Stimulated activated CD8-positive, alpha-beta memory T cell treated with anti-CD3 and anti-CD28 coated beads, Interleukin-7, amount 100 ng/mL, for 1 hour (primary cell): Measurements from ENCODE around the gene NCKAP5.
"Not testable (repeated sequence)": the region's sequence is repeated elsewhere in the genome, so short reads cannot be mapped to it uniquely, and the experiment has no call there.

Source experiments
- DNase-seq, 2 donors: peaks; one replicate each; pipeline ENCODE4 v3.0.0-alpha.2; 2020; ENCODE audit warnings: low read depth in 2 of 2

NCKAP5 gene

DNA sequence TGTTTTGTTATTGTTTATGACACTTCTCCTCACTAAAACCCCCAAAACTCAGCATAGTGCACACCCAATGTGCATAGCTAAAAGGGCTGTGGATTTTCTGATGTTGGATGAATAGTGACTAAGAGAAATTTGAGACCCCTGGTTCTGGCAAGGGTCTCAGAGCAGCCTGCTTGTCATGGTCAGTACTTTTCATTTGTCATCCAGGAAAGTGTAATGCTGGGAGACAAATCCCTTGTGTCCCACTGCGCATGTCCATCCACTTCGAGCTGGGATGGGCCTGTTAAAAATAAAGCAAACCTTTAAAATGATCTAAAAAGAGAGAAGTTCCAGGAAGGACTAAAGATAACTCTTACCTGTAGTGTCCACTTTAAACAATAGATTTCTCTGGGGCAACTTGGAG is 851.3 kb downstream of the NCKAP5 start:
- no peak for DNase-seq

DNA sequence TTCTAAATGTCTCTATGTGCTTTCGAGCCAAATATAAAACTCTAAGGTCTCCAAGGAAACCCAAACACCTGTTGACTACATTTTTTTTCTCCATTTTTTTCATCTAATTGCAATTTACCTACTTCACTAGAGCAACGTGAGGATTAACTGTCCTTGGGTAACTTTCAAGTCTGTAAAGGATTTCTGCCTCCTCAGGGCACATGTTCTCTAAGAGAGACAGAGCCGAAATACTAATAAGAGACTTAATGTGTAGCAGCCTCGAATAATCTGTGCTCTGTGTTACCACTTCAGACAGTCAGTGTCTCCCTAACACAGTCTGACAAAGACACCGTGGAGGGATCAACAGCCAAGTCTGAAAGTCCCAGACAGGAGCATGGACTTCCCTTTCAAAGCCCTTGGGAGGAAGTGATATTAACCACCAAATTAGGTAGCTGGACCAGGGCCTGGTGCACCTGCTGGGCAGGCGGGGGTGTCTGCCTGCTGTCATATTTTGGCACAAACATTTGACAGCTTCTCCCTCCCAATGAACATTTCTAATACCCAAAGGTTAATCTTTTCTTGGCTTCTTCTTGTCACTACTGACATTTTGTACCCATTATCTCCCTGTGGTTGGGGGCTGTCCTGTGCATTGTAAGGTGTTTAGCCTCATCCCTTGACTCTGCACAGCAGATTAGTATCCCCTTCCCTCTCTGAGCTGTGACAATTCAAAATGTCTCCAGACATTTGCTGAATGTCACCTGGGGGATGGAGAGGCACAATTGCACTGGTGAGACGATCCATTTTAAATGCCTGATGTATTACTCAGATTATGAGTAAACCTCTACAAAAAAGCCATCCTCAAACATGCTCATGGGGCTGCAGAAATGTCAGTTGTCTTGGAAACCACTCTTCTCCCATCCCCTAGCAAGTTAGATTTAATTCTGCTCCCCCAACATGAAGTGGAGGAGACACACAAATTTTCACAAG is 852.6 kb downstream of the NCKAP5 start:
- no peak for DNase-seq

DNA sequence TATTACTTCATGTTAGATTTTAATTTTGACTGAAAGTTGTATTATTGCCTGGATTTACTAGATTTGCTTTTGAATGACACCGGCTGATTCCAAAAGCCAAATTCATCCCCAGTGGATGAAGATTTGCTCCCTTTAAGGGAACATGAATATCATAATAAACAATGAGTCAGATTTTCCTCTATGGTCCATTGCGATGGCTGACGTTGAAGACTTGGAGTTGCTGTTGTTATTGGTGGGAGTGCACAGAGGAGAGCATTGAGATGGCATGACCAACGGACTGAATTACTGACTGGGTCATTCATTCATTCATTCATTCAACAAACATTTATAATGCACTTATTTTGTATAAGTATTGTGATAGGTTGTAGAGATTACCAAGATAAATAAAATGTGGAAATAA is 864.9 kb downstream of the NCKAP5 start:
- no peak for DNase-seq

DNA sequence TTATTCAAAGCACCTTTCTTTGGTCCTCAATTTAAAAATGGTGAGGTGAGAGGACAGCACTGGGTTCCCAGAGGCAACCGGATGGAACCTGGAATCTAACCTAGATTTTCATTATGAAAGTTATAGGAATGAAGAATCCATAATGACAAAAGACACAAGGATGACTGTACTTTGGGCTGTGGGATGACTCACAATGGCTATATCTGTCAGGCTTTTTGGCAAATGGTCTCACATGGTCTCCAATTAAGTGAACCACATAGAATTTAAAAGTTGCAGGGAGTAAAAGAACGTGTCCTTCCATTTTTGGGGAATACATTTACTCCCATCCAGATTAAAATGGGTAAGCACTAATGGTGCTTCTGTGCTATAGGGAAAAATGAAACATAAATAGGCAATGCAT is 866.5 kb downstream of the NCKAP5 start:
- no peak for DNase-seq

- DNase-seq, result not testable (repeated sequence)
Measured at GRCh38 chr2:132699802-132700201, 868.5 kb downstream of the NCKAP5 start.

DNA sequence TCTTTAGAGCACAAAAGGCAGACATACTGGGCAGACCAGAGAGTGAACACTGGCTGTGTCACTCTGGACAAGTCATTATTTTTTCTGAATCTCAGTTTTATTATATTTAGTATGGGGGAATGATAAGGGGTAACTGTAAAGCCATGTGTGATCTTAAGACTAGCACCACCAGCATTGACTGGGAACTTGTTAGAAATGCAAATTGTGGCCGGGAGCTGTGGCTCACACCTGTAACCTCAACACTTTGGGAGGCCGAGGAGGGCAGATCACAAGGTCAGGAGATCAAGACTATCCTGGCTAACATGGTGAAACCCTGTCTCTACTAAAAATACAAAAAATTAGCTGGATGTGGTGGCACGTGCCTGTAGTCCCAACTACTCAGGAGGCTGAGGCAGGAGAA is 869.9 kb downstream of the NCKAP5 start:
- DNase-seq, result not testable (repeated sequence)

DNA sequence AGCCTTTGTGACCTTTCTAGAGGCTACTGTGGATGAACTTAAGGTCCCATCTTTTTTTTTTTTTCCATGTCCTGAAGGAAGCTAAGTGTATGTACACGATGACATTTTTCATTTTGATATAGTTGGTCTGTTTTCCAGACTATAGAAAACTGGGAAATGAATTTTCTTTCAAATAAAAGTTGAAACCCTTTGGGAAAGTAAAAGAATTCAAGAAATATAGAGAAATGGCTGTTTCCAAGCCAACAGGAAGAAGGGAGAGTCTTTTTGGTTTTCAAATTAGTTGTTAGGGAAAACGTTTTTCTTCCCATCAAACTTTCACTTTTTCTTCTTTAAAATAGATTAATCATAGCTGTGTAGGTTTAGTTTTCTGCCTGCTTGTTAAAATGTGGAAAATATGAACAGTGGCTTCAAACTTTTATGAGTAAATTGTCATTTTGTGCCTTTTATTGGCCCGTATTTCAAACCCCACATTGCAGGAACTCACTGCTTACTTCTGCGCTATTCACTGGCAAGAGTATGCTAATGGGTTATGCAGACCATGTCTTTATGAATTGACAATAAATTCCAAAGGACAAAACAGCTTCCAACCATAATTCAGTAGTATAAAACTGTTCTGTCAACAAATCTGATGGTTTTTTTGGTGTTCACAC is 870.6 kb downstream of the NCKAP5 start:
- DNase-seq, result no peak

DNA sequence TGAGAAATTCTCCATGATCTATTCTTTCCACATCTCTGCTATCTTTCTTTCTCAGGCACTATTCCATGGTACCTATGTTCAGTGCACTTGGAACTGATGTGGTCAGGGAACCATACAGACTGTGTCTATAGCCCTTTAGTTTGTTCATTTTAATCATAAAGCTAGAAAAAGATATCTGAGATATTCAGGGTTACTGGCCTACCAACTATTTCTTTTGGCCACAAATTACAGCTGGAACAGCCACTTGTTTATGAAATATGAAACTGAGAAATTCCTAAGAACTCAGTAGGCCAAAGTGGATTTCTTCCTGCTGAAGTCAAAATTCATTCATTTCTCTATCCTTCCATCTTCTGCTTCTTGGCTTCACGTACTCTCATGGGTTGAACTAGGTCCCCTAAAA is 875.4 kb downstream of the NCKAP5 start:
- DNase-seq, result no peak

DNA sequence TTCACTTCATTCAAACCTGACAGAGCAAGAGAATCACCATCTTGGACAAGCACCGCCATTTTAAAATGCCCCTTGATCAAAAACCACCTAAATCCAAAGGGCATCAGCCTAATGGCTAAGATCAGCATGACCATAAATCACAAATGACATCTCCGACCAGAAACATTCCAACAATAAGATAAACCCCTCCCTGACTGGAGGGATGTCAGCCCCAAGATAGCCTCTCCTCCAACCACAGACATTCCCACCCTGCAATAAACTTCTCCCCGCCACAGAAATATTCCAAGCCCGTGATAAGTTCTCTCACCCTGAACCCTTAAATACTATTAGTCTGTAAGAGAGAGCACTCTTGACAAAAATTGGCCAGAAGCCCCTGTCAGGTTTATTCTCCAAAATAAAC is 876.7 kb downstream of the NCKAP5 start:
- DNase-seq, result no peak

DNA sequence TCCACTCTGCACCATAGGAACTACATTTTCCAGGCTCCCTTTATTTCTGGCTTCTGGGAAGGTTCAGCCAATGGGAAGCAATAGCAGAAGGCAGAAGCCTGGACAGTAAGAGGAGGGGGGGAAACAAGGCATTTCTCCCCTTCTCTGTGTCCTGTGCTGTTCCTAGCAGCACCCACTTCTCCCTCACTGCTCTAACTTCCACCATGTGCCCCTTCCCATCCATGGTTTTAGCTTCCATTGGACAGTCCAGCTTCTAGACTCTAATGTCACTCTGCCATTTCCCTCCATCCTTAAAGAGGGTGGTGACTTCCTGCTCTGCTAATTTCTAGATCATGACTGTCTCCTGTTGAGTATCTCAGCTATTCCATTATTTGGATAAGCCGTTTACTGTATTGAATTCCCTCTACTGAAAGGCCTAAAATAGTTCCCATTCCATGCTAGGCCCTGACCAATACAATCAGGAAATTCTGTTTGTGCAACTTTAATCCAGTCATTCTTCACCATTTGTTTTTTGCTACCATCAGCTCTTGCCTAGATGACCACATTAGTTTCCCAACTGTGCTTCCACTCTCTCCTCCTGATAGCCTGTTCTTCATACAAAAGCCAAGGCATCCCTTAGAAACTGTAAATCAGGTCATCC is 877.5 kb downstream of the NCKAP5 start:
- DNase-seq, result no peak

GRCh38 chr2:132681766-132682165 is 886.5 kb downstream of the NCKAP5 start:
- DNase-seq, result no peak

DNA sequence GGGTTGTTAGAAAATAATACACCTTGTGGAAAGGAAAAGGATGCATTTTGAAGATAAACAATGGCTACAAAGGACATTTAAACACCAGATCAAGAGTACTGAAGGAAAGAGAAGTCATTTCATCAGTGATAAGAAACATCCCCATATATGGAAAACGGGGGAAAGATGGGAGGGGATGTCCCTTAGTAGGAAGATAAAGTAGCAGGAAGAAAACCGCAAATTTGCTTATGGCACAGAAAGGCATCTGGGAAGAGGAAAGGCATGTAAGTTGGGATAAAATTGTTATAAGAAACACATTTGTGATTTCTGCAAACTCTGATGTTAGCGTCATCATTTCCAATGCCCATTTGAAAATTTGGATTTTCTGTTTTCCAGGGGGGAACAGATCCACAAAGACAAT is 887.7 kb downstream of the NCKAP5 start:
- DNase-seq, result no peak

GRCh38 chr2:132678483-132678882 is 889.8 kb downstream of the NCKAP5 start:
- no peak for DNase-seq

GRCh38 chr2:132677661-132678060 is 890.6 kb downstream of the NCKAP5 start:
- no peak for DNase-seq

GRCh38 chr2:132676999-132677398 is 891.3 kb downstream of the NCKAP5 start:
- DNase-seq, result no peak

DNA sequence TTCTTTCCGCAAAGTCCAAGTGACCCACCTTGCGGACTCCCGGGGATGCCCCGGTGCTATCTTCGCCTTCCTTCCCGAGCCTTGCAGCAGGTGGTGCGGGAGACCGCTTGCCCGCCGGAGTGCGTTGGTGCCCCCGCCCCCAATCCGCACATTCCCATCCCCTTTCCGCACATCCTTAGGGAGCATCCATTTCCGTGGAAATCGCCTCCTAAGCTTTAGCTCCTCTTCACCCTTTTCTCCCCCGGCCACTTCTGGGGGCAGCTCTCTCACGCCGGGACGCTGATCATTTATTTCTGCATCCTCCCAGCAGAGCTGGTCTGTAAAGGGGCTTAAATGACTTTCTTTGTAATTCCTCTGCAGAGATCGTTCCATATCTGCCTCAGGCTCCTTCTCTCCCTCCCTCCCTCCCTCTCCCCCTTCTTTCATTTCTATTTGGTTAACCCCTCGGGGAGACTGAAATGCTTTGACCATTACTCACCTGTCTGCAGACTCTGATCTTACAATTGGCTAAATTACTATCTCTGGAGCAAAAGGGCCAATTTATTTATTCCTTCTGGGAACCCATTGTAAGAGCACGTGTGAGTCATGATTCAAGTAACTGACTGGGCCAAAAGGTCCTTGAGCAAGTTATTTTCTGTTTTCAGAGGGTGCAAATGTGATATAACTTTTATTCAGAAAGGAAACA is 897.0 kb downstream of the NCKAP5 start:
- DNase-seq, result no peak

- DNase-seq, result no peak
Measured at GRCh38 chr2:132670496-132671150, 897.6 kb downstream of the NCKAP5 start.

DNA sequence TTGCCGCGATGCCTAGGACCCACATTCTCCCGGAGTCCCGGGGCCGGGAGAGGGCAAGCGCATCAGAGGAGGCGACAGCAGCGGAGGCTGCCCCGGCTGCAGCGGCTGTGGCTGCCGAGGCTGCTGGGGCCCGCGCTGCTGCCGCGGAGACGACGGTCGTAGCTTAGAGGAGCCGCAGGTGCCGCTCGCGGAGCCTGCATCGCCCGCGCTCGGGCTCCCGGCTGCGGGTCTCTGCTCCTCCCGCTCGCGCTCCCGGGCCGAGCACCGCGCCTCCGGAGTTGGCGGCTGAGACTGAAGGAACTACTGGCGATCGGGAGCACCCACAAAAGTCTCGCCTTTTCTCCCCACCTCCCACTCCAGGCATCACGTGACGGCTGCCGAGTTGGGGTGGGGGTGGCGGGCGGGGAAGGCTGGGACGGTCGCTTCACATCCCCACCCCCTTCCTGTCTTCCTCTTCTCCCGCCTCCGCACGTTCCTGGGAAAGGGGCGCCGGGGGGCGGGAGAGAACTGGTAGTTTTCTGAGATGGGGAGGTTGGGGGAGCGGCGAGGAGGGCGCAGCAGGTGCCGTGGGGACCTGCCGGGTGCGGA is 898.3 kb downstream of the NCKAP5 start, which contains the start of gene LYPD1:
TSS of gene LYPD1 (minus strand) at position 298 of the 588 bp plus-strand sequence. CDS start at position 25, 273 bp downstream.
- no peak for DNase-seq

DNA sequence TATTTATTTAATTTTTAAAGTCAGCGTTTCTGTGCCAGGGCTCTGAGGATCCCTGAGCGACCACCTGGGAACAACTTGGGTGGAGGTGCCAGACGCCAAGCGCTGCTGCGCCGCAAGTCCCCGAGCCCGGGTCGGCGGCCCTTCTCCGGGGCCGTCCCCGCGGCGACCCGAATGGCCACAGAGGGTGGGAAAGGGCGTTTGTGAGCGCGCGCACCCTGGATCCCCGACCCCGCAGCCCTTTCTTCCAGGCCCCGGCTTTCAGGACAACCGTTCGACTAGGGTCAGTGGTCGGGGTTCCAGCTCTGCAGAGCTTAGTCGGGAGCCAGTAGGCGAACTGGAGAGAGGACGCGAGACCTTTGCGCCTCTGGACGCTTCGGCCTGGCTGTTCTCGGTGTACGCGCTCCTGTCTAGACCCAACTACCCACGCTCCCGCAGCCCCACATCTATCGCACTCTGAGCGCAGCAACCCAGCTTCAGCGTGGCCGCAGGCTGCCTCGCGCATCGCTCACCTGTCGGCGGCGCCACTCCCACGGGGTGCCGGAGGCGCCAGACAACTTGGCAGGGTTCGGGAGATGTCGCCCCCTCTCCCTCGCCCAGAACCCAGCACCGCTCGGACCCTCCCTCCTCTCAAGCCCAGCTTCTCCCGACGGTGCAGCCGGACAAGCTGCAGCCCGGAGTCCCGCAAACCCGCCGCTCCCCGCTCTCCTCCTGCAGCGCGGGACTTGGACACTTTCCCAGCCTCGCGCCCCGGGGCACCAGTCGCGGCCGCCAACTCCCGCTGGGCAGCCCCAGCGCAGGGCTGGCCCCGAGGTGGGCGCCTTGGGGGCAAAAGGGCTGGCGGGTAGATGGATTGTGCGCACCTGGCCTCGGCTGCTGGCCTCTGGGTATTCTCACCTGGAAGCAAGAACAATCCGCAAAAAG is 899.0 kb downstream of the NCKAP5 start:
- DNase-seq, result no peak
